HUDEP-2 (cell line): ENCODE measurements around the gene ZNF740.
A peak's percentile ranks its signal among the peaks of the same experiment; 100 is the strongest.
"Not testable (repeated sequence)": the region's sequence is repeated elsewhere in the genome, so short reads cannot be mapped to it uniquely, and the experiment has no call there.

Experiments
- DNase-seq, 76 experiments: peaks; one replicate each; lab custom pipeline; 2025; ENCODE audit not compliant: unreplicated experiment in 76 of 76; lab: John Stamatoyannopoulos, UW

Gene ZNF740

DNA sequence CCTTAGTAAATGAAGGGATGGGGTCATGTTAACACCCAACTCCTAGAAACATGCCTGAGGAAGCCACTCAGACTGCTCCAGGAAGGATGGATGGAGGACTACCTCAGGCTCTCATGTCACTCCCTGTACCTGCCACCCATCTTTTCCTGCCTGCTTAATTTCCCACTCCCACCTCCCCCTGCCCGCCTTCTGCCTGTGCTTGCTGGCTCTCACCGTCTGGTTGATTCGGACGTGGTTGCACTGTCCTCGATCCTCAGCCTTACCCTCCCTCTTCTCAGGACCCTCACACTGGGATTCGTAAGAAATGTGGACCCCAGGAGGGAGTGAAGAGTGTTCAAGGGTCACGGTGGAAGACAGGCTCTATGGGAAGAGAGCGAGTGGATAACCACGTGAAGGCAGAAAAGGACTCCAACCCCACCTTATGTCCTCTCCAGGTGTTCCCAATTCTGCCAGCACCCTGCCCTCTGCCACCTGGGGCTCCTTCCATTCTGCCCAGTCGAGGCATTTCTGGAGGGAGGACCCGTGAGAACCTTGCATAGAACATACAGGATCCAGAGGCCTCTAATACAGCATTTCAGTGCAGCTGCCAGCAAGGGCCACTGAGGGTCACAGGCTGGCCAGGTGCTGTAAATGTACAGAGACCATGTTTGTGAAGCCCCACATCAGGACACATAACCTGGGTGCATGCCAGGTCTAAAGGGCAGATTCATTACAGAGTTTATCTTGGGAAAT is 13.6 kb downstream of the ZNF740 start:
- no peak for DNase-seq

GRCh38 chr12:53194973-53195372 is 14.5 kb downstream of the ZNF740 start:
- DNase-seq, result peak in 1 of 76 experiments; percentile 14

- no peak for DNase-seq
These were observed 15.2 kb downstream of the ZNF740 start for GRCh38 chr12:53195516-53196420.

- peak in 2 of 76 experiments; percentile 15 to 18 for DNase-seq
These were observed 16.0 kb downstream of the ZNF740 start for GRCh38 chr12:53196486-53196885.

- DNase-seq, result no peak
These were observed 16.6 kb downstream of the ZNF740 start for GRCh38 chr12:53197011-53197640.

DNA sequence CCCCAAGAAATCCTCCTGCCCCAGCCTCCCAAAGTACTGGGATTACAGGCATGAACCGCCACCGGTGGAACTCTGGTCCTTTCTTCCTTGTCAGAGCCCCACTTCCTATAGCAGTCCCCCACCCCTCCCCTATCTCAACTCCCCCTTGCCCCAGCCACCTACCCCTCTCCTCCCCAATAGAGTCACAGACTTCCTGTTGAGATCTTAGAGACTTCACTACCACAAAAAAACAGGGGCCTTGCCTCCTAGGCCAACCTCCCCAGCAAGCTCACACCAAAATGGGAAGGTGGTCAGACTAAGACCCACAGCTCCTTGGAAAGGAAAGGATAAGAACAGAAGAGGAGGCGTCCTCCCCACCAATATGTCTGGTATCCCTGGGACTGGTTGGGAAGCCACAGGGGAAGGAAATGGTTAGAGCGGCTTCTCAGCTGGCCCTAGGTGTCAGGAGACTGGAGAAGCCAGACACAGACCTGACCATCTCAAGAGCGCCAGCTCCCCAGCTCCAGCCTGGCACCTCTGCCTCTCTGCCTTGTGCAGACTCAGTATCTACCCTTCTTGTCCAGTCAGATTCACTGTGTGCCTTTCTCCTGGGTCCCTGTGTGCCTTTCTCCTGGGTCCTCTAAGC is 18.1 kb downstream of the ZNF740 start:
- DNase-seq, result no peak

DNA sequence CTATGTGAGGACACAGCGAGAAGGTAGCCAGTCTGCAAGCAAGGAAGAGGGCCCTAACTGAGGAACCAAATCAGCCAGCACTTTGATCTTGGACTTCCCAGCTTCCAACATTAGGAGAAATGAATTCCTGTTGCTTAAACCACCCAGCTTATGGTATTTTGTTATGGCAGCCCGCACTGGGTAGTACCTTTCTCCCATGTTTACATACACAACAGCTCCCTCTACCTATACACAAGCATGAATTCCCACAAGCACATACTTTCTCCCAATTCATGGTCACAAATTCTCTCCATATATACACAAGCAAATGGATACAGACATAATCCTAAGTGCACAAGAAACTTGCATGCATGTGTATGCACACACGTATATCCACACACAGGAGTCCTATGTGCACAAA is 19.2 kb downstream of the ZNF740 start:
- no peak for DNase-seq

DNA sequence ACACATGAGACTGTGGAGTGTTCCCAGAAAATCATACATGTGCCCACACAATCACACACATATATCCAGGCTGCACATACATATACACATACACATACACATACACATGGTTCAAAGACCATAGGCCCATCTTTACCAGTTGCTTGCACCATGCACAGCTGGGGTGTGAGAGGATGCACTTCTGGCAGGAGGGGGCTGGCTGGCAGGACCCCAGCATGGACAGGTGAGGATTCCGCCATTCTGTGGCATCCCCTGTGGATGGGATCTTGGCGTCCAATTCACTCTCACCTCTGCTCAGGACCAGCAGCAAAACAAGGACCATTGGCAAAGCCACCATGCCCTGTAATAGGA is 19.6 kb downstream of the ZNF740 start:
- DNase-seq, result no peak

- peak in 1 of 76 experiments; percentile 30 for DNase-seq
These were observed 20.1 kb downstream of the ZNF740 start for GRCh38 chr12:53200458-53201176.

DNA sequence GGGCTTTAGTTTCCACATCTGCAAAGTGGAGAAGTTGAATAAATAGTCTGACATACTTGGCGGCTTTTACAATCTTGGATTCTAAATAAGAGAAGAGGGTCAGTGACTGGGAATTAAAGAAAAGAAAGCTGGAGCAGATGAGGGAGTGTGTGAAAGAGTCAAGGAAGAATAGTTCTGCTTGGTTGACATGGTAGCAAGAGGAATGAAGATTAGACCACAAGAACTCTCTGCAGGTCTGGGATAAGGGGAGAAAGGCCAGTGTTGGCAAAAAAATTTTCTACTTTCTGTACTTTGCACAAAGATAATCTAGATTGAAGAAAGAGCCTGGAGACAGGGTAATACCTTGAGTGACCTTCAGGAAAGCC is 20.6 kb downstream of the ZNF740 start:
- peak in 11 of 76 experiments; percentile 13 to 47 (median 23) for DNase-seq

DNA sequence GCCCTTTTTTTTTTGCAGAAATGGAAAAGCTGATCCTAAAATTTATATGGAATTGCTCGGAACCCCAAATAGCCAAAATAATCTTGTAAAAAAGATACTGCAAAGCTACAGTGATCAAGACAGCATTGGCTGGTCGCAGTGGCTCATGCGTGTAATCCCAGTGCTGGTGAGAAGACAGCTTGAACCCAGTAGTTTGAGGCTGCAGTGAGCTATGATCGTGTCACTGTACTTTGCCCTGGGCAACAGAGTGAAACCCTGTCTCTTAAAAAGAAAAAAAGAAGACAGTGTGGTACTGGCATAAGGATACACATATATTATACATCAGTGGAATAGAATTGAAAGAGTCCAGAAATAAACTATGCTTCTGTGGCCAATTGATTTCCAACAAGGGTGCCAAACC is 21.1 kb downstream of the ZNF740 start:
- no peak for DNase-seq

DNA sequence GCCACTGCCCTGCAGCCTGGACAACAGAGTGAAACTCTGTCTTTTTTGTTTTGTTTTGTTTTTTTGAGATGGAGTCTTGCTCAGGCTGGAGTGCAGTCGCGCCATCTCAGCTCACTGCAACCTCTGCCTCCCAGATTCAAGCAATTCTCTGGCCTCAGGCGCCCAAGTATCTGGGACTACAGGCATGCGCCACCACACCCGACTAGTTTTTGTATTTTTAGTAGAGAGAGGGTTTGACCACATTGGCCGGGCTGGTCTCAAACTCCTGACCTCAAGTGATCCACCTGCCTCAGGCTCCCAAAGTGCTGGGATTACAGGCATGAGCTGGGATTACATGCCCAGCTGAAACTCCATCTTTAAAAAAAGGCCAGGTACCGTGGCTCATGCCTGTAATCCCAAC is 21.8 kb downstream of the ZNF740 start:
- not testable (repeated sequence) for DNase-seq

GRCh38 chr12:53204351-53204750 is 23.8 kb downstream of the ZNF740 start:
- no peak for DNase-seq

DNA sequence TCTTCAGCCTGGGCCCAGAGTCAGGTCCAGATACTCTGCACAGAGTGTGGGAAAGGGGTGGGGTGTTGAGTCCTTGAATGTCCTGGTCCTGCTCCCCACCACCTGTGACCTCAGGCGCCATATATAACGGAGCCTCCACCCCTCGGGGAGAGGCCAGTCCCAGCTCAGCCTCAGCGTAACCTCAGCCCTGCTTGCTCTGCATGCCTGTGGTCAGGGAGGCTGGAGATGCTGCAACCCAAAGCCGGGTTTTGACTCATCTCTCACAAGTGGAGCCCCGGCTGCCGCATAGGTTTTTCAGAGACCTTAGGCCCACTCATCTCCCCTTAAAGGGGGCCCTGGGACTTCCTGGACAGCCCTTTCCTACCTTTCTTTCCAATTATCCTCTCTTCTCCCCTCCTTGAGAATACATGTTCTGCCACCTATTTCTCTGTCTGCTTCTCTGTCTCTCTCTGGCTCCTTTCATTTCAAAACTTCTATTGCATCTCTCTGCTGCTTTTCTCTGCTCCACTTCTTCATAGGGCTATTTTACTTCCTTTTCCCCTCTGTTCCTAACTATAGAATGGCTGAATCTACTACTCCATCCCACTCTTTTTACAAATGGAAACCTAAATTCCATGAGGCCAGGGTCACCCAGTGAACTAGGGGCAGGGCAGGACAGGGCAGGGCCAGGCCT is 25.4 kb downstream of the ZNF740 start:
- peak in 4 of 76 experiments; percentile 10 to 28 (median 17) for DNase-seq

- peak in 59 of 76 experiments; percentile 12 to 75 (median 44) for DNase-seq
These were observed 26.5 kb downstream of the ZNF740 start, which contains the start of gene ITGB7 for GRCh38 chr12:53207042-53207441. TSS of gene ITGB7 (minus strand) at chr12:53207251. CDS start at chr12:53200443, 6,808 bp downstream.

- DNase-seq, result no peak
These were observed 27.9 kb downstream of the ZNF740 start for GRCh38 chr12:53208435-53208834.

- DNase-seq, result no peak
These were observed 28.4 kb downstream of the ZNF740 start for GRCh38 chr12:53208877-53209463.

DNA sequence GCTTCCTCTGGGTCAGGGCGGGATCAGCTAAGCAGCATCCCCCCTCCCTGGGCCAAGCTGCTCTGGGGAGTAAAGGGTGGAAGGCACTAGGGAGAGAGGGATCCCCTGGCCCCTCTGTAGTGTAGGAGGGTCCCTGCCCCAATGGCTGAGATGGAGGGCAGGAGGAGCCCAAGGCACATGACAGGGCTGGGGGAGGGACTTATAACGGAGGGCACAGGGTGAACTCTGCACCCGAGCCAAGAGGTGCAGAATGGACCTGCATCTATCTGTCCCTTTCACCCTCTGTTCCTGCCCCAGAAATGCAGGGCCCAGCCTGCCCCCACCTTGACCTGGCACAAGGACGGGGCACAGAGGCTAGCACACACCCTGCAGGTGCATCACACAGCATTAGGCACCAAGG is 30.3 kb downstream of the ZNF740 start:
- DNase-seq, result no peak
